H1 (cell line): ENCODE results near the gene UMAD1.

Experiments used
- CREB1 ChIP-seq: IDR thresholded peaks from 2 replicates; pipeline ENCODE4 v1.6.1; 2012; ENCODE audit warnings: inconsistent platforms
- FOSL1 ChIP-seq: IDR thresholded peaks from 2 replicates; pipeline ENCODE4 v1.6.1; 2011; ENCODE audit warnings: mild to moderate bottlenecking, low read depth, low read length, moderate library complexity; ENCODE audit not compliant: insufficient read depth
- POLR2A ChIP-seq, 2 experiments: IDR thresholded peaks; 1 replicate in 1 of 2; 2 replicates in 1 of 2; pipeline ENCODE4 v1.6.1; 2011; ENCODE audit warnings: low read depth in 2 of 2, low read length in 2 of 2, mild to moderate bottlenecking in 2 of 2; ENCODE audit errors: control extremely low read depth in 1 of 2
- POLR2AphosphoS5 ChIP-seq: IDR thresholded peaks from 2 replicates; pipeline ENCODE4 v1.6.1; 2011; ENCODE audit warnings: low read depth, low read length
- TAF1 ChIP-seq: IDR thresholded peaks from 2 replicates; pipeline ENCODE4 v1.6.1; 2011; ENCODE audit warnings: mild to moderate bottlenecking, low read depth, low read length
- TBP ChIP-seq: IDR thresholded peaks from 2 replicates; pipeline ENCODE4 v1.6.1; 2011; ENCODE audit warnings: low read depth, low read length, improper control_type of control experiment
- TEAD4 ChIP-seq: IDR thresholded peaks from 2 replicates; pipeline ENCODE4 v1.6.1; 2012; ENCODE audit warnings: low read depth, low read length, inconsistent platforms, mixed read lengths
- TF ChIP-seq, protein P1 (sequence below), 3 experiments: IDR thresholded peaks; 1 replicate in 2 of 3; 2 replicates in 1 of 3; pipeline versions ENCODE4 v1.5.1 to v1.6.1; 2011; ENCODE audit warnings: low read length in 3 of 3, mild to moderate bottlenecking in 3 of 3, inconsistent platforms in 2 of 3, low read depth in 1 of 3, moderate library complexity in 1 of 3; ENCODE audit not compliant: insufficient read depth in 1 of 3; ENCODE audit errors: control extremely low read depth in 1 of 3

DNA sequence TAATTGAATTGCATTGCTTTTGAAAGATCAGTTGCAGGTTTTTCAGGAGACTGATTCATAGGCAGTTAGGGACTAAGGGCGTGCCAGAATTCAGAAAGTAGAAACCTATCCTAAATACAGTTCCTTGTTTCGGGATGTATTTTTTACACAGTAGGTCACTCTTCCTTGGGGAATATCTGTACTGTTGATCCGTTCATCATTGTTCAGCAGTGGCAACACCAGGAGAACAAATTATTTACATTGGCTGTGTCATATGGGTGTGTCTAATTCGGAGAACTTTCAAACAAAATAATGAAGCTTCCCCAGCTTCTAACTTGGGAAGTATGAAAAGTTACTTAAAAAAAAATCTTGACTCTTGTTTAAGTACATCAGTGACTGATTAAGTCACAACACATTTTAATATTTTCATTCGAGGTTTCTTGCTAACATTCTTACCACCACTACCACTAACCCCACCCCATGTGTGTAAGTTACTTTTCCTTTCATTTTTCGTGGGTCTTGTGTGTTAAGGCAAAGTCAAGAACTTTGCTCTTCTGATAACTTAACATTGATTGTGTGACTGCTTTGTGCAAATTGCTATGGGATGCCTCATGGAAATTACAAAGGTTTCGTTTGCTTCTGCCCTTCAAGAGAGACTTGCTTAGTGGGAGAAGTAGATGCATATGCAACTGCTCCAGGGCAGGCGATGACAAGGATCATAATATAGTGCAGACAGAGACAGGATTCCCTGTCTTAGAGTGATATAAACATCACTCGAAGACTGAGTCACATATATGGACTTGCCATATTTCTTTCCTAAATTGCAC lies 121.6 kb downstream of the UMAD1 start:
- TF ChIP-seq POLR2AphosphoS5 (no peak), TAF1 (no peak), FOSL1 (no peak), TEAD4 (no peak), CREB1 (no peak), TBP (no peak), POLR2A (IDR thresholded peaks at IDR 0.05; ENCODE audit: control extremely low read depth in 1 of 2, low read depth in 2 of 2, low read length in 2 of 2) (no peak)
- TF ChIP-seq, protein P1, sequence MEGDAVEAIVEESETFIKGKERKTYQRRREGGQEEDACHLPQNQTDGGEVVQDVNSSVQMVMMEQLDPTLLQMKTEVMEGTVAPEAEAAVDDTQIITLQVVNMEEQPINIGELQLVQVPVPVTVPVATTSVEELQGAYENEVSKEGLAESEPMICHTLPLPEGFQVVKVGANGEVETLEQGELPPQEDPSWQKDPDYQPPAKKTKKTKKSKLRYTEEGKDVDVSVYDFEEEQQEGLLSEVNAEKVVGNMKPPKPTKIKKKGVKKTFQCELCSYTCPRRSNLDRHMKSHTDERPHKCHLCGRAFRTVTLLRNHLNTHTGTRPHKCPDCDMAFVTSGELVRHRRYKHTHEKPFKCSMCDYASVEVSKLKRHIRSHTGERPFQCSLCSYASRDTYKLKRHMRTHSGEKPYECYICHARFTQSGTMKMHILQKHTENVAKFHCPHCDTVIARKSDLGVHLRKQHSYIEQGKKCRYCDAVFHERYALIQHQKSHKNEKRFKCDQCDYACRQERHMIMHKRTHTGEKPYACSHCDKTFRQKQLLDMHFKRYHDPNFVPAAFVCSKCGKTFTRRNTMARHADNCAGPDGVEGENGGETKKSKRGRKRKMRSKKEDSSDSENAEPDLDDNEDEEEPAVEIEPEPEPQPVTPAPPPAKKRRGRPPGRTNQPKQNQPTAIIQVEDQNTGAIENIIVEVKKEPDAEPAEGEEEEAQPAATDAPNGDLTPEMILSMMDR (IDR thresholded peaks at IDR 0.05; ENCODE audit: control extremely low read depth in 1 of 3, insufficient read depth in 1 of 3, low read depth in 1 of 3, low read length in 3 of 3): no peak
